GM19023 (cell line): ENCODE measurements around the gene AMDHD2.

Experiments
- ATAC-seq: cut with Tn5 transposase; IDR thresholded peaks from one replicate; pipeline ENCODE4 v1.9.1; 2021; ENCODE audit warnings: mild to moderate bottlenecking, moderate library complexity; ENCODE audit not compliant: unreplicated experiment

The AMDHD2 gene

GRCh38 chr16:2482708-2483534 lies 37.2 kb upstream of the AMDHD2 start:
- no peak for ATAC-seq

DNA sequence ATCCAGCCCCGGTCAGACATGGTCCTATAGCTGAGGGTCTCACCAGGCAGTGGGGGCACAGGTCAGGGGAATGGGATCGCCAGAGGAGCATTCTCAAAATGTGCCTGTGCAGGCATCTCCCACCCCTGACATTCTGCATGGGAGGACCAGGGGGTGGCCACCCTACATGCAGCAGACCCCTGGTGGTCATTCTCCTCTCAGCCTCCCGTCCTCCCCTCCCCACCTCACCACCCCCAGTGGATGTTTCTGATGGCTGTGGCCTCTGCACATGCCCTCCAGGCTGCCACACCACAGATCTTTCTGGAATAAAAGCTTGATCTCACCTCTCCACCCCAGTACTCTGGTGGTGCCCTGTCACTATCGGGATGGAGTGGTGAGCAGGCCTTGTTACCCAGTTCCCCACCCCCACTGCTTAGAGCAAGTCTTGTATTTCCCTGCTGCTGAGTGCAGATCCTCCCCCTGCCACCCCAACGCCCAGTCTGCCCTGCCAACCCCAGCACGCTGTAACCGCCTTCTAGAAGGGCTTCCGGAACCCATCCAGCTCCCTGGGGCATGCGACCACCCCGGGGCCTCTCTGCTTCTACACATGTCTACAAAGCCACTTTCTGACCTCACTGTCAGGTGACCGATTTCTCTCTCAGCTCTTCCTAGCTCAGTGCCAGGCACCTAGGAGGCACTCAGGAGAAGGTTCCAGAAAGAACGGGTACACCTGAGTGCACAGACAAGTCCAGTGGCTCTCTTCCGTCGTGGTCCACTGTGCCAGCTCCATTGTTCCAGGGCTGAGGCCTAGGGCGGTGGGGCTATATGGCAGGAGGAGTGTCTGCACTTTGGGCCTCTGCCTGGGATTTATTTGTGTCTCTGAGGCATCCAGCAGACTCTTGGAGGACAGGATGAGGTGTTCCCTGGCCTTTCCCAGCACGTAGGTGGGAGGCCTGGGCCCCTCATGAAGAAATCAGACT lies 36.0 kb upstream of the AMDHD2 start:
- no peak for ATAC-seq

GRCh38 chr16:2484898-2485508 lies 35.2 kb upstream of the AMDHD2 start:
- ATAC-seq, result no peak

DNA sequence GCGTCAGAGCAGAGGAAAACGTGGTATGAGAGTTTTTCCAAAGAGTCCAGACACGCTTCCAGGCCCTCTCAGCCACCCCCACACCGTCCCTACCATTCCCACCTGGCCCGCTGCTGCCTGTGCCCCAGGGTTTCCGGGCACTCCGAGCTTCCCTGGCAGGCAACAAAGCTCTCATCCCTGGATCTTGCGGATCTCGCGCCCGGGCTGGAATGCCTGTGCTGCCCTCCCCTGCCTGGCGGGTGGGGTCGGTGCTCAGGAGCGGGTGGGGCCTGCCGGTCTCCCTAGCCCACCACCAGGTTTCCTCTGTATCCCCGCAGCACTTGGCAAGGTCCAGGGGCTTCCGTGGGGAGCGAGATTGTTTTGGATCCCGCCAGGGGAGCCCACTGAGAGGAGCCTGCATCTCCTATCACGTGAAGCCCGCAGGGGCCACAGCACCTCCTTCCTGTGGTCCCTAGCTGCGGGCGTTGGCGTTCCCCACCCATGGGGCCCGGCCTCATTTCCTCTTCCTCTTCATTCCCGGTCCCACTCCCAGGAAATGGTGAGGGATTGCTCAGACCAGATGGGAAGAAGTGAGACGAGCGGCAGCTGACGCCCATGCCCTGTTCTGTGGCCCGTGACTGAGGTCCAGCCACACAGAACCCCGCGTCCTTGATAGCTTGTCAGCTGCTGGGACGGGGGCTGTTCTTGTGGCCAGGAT lies 34.2 kb upstream of the AMDHD2 start:
- no peak for ATAC-seq

DNA sequence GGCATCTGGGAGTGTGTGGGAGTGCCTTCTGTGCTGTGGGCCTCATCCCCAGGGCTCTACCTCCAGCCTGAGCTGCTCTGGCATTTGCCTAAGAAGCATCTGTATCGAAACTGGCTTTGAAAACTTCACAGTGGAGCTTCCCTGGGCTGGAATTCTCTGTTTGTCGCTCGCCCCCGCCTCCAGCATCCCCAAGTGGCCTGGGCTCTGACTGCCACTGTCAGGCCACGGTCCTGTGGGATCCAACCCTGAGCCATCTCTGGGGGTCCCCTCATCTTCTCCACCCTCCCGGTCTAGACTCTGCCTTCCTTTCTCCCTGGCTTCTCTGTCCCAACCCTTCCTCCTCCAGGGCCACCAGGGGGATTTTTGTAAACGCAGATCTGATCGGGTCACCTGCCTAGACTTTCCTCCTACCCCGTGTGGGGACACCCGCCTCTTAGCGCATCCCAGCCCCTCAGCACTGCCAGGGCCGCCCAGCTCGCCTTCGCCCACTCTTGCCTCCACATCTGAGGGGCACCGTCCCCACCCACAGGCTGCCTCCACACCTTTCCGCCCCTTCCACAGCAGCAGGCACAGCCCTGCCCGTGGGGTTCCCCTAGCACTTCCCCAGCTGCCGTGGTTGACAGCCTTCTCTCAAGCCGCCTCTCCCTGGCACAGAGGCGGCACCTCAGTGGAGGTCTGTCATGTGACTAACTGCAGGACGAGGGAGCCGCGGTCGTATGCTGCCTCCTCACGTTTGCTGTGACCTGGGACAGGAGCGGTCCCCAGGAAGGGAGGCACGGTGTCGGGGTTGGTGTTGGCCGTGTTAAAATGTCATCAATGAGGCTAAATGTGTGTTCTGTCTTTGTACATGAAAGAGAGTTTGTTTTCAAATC lies 33.3 kb upstream of the AMDHD2 start:
- ATAC-seq, result peak; percentile 75

DNA sequence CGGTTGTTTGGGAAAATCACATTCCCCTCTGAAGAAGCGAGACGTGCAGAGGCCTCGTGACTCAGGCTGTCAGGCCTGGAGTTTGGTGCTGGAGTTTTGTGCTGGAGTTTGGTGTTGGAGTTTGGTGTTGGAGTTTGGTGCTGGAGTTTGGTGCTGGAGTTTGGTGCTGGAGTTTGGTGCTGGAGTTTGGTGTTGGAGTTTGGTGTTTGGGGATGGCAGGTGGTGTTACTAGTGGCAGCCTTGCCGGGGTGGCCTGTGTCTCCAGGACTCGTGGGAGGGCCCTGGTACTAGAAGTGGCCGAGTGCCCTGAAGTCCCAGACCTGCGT lies 32.7 kb upstream of the AMDHD2 start:
- no peak for ATAC-seq

DNA sequence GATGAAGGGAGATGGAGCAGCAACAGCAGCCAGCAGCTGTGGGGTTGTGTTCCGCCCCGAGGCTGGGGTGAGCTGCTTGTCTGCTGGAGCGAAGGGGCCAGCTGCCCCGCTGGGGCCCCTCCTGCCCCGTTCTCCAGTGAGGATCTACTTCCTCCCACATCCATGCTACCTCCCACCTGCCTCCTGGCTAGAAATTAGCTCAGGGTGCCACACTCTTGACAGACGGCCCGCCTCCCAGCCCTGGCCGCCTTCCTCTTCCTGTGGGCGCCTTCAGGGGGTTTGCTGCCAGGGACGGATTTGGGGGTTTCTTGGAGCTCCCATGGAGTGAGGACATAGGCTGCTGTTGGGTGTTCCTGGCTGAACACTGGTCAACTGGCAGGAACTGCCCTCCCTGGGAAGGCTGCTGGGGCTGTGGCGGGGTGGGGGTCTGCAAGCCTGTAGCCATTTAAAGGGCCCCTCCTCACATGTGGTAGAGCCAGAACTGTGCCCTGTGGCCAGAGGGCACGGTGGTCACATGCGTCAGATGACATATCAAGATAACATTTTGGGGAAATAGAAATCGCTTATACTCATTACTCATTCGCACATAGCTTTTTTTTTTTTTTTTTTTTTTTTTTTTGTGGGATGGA lies 32.2 kb upstream of the AMDHD2 start:
- no peak for ATAC-seq

- ATAC-seq, result no peak
Observed at GRCh38 chr16:2489581-2489980, 30.6 kb upstream of the AMDHD2 start.

DNA sequence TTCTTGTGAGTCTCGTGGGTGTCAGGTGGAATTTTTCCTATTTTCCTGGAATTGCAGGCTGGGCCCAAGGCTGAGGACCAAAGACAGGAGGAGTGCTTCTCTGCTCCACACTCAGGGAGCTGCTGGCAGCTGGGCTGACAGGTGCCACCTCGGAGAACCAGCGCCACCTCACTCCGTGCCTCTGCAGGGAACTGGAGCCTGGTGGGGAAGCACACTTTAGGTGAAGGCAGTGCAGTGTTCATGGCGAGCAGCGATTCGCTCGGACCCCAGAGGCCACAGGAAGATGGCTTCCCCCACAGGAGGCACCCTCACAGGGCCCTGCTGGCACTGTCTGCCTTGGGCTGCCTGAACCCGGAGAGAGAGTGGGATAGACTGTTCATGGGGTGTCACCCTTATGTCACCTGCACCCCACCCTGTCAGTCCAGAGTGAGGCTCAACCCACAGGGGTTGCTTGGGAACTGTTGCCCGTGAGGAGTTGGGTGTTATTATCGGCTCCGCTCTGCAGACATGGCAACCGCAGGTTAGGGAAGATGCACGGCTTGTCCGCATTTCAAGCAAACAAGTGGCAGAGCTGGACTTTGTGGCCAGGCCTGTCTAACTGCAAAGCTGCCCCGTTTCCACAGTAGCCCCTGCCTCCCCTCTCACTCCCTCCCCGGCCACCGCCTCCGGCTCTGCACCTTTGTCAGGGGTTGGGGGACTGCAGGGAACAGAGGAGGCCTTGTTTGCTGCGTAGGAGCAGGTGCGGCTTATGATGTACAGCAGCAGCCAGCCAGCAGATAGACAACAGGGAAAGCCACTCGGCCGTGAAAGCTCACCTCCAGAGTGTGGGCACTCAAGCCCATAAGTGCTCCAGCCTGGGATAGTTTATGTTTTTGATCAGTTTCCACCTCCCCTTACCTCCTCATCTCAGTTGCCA lies 29.7 kb upstream of the AMDHD2 start:
- ATAC-seq, result no peak

- no peak for ATAC-seq
Observed at GRCh38 chr16:2492292-2492691, 27.9 kb upstream of the AMDHD2 start.

DNA sequence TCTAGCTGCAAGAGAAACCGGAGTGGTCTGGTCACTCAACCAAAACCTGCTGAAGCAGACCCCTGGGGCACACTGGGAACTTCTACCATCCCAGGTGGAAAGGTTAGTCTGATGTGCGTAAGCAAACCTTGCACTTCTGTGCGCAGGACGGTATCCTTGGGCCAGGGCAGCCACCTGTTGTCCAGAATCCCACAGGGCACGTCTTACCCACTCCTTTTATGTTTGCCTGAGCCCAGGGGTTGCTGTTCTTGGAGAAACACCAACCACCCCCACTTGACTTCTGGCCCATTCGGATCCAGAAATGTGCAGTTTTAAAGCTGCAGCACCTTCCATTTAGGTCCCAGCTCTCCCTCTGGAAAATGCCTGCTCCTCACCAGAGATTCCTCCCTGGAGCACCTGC lies 26.6 kb upstream of the AMDHD2 start:
- ATAC-seq, result no peak

GRCh38 chr16:2494616-2495015 lies 25.6 kb upstream of the AMDHD2 start:
- no peak for ATAC-seq

- ATAC-seq, result no peak
Observed at GRCh38 chr16:2495041-2495440, 25.1 kb upstream of the AMDHD2 start.

DNA sequence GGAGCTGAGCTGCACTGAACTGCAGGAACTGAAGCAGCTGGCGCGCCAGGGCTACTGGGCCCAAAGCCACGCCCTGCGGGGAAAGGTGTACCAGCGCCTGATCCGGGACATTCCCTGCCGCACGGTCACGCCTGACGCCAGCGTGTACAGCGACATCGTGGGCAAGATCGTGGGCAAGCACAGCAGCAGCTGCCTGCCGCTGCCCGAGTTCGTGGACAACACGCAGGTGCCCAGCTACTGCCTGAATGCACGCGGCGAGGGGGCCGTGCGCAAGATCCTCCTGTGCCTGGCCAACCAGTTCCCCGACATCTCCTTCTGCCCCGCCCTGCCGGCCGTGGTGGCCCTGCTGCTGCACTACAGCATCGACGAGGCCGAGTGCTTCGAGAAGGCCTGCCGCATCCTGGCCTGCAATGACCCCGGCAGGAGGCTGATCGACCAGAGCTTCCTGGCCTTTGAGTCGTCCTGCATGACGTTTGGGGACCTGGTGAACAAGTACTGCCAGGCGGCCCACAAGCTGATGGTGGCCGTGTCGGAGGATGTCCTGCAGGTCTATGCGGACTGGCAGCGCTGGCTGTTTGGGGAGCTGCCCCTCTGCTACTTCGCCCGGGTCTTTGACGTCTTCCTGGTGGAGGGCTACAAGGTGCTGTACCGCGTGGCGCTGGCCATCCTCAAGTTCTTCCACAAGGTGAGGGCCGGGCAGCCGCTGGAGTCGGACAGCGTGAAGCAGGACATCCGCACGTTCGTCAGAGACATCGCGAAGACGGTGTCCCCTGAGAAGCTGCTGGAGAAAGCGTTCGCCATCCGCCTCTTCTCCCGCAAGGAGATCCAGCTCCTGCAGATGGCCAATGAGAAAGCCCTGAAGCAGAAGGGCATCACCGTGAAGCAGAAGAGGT lies 23.7 kb upstream of the AMDHD2 start:
- ATAC-seq, result no peak

DNA sequence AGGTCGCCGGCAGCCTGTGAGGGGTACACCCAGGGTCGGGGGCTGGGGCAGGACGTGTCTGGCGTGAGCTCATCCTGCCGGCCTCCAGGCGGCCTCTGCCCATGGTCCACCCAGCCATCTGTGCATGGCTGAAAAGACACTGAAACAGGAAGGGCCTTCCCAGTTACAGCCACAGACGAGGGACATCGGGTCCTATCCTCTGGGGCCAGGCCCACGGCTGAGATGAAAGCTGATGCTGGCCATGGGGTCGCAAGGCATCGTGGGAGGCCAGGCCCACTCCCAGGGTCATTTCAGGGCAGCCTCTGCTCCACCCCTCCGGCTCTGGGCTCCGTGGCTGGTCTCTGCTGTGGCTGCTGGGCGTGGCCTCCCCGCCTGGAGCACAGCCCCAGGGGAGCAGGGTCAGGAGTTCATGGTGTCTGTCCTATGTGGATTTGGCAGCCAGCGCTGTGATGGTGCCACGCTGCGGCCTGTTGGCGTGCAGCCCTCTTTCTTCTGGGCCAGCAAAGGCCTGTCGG lies 23.0 kb upstream of the AMDHD2 start:
- ATAC-seq, result no peak

GRCh38 chr16:2497695-2498484 lies 22.3 kb upstream of the AMDHD2 start:
- ATAC-seq, result no peak
